GM19455 (cell line): Measurements from ENCODE around the gene RASA2.
"Not testable (repeated sequence)": the region's sequence is repeated elsewhere in the genome, so short reads cannot be mapped to it uniquely, and the experiment has no call there.

ENCODE experiments used
- ATAC-seq: cut with Tn5 transposase; IDR thresholded peaks from one replicate; pipeline ENCODE4 v1.9.1; 2021; ENCODE audit not compliant: unreplicated experiment

RASA2 gene

DNA sequence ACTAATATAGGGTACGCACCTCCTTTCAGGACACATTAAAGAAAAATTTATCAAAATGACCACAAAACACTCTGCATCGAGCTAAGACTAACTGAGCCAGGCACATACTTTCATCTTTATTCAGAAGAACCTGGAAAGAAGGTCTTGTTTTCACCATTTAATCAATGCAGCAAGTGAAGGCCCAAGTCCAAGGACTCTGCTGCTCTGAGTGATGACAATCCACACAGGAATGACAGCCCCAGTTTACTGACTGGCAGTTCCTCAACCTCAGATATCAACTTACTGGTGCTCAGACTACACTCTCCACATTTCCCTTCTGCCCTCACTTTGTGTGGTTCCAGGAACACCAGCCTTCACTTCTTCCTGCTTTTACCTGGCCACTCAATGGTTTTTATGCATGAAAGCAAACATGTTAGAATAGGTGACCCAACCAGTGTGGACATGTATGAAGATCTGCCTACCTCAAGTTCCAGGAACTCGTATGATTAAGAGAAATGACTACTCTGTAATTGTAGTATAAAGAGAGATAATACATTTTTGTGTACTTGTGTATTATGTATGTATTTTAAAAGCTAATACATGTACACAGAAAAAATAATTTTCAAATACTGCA is 29.1 kb upstream of the RASA2 start:
- no peak for ATAC-seq

DNA sequence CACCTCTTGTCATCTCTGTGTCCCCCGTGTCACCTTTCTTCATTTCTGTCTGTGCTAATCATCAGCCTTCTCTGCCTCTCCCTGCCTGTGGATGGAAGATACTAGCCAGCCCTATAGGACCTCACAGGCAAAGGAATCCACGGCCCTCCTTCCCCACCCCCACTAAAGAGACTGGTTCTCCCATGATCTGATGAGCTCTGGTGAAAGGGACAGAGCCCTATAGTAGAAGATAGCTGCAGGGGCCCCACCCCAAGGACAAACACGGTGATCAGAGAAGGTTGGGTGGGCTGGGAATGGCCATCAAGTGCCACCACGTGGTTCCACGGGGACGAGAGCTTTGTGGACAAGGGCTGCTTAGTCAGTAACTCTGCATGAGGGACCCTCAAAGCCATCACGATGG is 27.8 kb upstream of the RASA2 start:
- ATAC-seq: no peak

DNA sequence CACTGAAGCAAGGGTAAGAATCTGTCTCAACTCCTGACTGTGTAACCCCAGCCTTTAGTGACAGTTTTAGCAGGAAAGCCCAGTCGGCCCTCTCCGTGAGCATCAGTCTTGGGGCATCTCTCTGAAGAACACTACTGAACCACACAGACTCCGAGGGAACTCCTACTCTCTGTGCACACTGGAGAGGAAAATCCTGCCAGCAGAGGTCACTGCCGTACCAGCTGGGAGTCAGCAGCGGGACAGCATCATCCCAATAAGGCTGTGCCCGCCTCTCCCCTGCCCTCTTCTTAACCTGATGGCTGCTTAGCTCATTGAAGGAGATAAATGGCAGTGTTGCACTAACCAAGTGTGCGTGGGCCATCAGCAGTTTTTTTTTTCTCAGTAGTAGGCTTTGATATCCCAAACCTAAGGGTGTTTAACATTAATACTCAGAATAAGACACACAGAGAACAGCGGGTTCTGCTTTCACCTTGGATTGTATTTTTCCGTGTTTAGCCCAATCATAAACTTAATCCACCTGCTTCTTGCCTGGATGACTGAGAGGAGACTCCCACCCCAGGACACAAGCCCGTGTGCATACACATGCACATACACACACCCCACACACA is 26.6 kb upstream of the RASA2 start:
- ATAC-seq: peak; percentile 78

DNA sequence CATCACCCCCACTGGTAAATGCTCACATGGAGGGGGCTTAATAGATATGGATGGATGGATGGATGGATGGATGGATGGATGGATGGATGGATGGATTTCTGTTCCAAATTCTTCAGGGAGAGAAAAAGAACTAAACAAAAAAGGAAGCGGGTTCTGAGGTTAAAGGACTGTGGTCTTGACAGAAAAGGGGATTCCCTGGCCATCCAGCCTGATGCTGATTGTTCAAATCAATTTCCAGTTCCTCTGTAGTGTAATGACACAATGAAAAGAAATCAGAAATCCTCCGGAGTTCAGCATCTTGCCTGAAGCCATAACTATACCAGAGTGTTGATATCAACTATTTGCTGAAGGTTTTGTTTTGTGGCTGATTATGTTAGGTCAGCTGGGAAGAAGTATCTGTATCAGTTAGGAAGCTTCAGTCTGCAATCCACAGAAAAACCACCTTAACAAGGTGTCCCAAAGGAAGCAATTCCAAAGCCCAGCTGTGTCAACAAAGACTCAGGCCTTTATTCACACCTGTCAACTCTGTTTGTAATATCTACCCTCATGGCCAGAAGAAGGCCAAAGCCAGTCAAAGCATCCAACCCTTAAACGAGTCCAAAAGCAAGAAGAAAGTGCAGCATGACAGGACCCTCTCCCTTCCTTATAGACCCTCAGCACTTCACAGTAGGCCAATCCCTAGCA is 24.5 kb upstream of the RASA2 start:
- no peak for ATAC-seq

DNA sequence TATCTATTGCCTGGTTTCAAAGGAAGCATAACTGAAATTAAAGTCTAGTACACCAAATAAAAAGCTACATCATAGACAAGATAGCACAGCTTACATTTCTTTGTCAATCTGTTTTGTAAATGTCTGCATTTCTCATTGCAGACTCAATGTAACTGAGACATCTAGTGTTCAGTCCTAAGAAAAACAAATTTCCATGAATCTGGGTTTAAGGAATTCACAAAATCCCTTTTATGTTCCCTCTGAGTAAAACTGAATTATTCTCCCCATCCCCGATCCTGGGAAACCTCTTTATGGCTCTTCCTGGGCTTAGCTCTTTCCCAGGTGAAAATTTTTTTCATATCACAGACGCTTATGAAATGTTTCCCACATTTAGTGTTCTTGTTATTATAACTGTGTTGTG is 21.6 kb upstream of the RASA2 start:
- ATAC-seq: no peak

DNA sequence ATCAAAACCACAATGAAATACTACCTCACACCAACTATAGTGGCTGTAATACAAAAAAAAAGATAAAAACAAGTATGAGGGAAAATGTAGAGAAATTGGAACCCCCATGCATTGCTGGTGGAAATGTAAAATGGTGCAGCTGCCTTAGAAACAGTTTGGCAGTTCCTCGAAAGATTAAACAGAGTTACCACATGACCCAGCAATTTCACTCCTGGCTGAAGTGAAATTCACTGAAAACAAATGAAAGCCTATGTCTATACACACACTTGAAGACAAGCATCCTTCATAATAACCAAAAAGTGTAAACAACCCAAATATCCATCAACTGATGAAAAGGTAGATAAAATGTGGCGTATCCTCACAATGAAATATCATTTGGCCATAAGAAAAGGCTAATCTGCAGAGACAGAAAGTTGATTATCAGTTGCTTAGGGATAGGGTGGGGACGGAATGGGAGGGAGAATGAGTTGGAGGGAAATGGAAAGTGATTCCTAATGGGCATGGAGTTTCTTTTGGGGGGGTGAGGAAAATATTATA is 20.1 kb upstream of the RASA2 start:
- no peak for ATAC-seq

DNA sequence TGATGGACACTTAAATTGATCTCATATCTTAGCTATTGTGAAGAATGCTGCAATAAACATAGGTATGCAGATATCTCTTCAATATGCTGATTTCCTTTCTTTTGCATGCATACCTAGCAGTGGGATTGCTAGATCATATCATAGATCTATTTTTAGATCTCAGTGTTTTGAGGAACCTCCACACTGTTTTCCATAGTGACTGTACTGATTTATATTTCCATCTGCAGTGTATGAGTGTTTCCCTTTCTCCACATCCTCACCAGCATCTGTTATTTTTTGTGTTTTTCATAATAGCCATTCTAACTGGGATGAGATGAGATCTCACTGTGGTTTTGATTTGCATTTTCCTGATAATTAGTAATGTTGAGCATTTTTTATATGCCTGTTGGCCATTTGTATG is 17.1 kb upstream of the RASA2 start:
- no peak for ATAC-seq

DNA sequence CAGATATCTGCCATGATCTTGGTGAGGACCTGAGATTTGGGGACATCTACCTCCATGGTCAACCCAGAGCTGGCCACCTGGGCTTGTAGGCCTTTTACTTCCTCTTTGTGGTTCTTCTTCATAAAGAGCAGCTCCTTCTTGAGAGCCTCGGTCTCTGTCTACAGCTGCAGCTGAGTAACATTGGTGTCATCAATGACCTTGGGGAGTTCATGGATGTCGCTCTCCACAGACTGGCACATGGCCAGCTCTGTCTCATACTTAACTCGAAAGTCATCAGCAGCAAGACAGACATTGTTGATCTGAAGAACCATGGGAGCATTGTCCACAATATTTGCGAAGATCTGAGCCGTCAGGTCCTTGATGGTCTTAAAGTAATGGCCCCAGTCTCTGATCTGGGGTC is 15.7 kb upstream of the RASA2 start:
- no peak for ATAC-seq

DNA sequence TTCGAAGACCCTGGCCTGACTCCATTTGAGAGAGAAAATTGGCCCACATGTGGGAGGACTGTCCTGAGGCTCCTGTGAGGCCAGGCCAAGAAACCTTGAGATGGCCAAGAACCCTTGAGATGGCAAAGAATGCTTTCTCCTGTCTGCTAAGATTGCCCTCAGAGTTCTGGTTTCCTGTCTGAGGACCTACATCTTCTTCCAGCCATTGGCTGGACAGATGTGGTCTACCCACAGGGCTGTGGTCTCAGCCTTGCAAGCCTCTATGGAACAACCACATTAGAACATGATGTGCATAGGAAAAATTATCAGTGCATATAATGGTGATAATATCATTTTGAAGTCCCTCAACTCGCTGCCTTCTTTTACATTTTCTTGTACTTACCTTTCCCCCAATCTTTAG is 10.8 kb upstream of the RASA2 start:
- no peak for ATAC-seq

DNA sequence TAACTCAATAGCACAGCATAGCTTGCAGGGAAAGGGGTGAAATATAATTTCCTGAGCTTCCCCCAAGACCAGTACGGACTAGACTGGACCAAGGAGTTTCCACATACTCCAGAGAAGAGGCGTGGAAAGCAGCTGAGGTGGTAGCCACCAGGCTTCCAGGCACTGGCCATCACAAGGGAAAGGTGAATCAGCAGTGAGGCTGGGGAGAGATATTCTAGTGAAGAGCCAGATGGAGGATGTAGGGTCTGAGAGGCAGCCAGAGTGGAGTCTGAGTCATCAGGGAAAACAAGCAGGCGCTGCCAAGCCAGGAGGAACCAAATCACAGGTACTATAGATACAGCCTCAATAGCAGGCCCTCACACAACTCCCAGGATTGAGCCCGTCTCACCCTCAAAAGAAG is 9.6 kb upstream of the RASA2 start:
- ATAC-seq: no peak

DNA sequence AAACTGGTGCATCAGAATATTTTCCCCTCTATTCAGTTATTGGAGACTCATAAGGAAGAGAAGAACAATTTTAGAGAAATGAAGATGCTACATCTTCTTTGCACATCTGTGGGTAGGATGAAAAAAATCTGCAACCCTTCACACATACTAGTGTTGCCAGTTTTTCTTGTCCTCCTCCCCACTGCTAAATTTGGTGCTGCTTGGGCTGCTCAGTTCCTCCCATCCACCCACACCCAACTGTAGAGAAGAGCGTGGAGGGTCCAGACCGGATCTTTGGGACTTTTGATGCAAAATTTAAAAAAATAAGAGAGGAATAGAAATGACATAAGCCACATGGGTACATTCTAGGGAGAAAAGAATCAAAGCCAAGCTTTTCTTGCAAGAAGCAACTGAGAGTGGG is 8.7 kb upstream of the RASA2 start:
- ATAC-seq: no peak

DNA sequence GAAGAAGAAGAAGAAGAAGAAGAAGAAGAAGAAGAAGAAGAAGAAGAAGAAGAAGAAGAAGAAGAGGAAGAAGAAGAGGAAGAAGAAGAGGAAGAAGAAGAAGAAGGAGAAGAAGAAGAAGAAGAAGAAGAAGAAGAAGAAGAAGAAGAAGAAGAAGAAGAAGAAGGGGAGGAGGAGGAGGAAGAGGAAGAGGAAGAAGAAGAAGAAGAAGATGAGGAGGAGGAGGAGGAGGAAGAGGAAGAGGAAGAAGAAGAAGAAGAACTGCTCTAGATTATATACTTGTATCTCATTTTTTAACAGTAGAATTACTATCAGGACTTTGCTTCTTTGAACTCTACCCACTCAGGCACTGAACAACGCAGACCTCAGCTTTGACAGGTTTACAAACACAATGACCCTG is 8.0 kb upstream of the RASA2 start:
- not testable (repeated sequence) for ATAC-seq

DNA sequence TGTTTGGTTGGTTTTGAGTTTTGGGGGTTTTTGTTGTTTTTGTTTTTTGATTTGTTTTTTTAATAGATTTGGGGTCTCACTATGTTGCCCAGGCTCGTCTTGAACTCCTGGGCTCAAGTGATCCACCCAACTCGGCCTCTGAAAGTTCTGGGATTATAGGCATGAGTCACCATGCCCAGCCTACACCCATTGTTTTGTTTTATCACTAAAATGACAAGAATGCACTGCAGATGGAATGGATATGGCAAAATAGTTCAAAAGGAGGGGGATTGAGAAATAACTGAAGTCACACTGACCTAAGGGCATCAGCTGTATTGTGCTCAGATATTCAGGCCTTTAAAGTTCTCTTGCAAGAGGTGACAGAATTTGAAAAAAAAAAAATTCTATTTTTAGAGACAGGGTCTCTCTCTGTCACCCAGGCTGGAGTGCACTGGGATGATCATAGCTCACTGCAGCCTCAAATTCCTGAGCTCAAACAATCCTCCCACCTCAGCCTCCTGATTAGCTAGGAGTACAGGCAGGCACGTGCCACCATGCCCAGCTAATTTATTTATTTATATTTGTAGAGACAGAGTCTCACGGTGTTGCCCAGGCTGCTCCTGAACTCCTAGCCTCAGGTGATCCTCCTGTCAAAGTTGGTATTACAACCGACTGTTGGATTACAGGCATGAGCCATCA is 4.4 kb upstream of the RASA2 start:
- no peak for ATAC-seq

DNA sequence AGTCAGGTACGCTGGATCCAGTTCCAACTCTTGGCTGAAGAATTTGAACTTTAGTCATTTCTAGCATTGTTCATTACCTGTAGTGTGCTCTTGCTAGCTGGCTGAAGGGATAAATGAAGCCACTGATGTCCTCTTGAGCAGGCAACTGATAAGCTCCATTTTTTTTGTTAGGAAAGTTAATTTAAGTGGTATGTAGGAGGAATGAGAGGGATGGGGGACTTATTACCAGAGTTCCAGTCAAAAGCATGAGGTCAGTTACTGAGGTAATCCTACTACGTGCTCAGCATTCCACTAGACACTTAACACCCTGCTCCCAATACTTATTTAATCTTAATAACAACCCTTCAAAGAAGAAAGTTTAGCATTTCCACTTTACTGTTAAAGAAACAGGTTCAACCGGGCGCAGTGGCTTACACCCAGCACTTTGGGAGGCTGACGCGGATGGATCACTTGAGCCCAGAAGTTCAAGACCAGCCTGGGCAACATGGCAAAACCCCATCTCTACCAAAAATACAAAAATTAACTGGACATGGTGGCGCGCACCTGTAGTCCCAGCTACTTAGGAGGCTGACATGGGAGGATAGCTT is 2.0 kb upstream of the RASA2 start:
- no peak for ATAC-seq

DNA sequence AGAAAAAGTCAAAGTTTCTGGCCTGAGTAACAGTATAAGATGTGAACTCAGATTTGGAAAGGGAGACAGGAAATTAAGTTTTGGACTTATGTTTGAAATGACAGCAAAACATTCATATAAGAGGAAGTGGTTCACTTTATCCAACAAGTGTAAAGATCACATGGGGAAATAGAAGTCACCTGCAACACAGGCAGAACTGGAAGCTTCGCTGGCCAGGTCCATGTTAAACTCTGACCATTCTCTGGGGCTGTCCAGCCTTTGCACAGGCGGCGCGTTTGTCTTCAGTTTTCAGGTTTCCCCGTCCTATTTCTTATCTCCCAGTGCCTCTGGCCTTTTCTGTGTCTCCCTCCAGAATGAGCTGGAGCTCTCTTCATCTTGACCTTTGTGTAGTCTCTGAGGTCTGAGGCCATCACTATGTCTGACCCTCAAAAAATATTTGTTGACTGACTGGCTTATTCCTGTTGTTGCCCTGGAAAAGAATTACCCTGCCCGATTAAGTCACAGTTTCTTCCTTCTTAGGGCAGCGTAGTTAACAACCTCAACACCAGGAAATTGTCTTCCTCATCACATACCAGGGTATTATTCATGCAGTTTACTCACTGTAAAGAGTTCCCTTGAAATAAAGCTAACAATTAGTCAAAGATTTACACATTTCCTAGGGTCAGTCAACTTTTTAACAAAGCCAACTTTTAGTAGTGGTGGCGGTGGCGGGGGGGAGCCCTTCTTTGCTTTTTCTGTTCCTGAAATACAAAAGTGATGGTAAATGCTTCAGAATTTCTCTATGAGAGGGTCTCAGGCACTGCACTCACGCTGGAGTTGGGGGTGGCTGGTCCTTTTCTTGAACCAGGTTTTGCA is 959 bp upstream of the RASA2 start:
- ATAC-seq: no peak

DNA sequence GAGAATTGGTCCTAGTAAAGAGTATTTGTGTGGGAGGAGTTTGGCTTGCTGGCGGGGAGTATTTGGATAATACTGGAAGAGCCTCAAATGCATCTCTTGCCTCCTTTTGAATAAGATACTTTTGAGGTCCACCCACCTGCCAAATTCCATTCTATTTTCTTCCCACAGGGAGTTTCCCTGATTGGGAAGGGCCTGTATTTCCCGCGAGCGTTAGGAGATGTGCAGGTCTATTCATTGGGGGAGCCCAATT is 406 bp upstream of the RASA2 start:
- ATAC-seq: no peak

DNA sequence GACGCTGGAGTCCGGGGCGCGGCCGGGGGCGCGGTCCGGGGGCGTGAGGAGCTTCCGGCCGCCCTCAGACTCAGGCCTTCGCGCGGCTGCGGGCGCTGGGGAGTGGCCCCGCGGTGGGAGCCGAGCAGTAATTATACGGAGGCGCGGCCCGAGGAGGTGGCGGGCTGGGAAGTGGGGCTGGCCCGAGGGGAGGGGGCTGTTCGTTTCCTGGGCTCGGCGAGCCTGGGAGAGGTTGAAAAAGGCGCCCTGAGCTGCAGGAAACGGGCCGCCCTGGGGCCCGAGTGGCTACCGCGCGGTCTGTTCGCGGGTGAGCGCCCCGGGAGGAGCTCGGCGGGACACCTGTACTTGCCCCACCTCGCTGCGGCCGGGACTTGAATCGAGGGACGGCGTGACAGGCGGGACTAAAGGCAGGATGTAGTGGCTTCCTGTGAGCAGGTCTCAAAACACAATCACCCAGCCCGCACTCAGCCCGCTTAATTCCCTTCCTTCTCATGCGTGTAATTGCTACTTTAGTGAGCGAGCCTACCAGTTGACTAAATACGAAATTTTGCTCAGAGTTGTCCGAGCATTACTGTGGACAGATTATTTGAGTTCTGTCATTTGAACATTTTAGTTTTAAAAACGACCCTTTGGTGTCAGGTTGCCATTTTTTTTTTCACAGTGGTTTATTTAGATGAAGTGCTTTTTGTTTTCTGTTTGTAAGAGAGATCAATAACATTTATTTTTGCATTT is 860 bp downstream of the RASA2 start:
- ATAC-seq: peak; percentile 81

DNA sequence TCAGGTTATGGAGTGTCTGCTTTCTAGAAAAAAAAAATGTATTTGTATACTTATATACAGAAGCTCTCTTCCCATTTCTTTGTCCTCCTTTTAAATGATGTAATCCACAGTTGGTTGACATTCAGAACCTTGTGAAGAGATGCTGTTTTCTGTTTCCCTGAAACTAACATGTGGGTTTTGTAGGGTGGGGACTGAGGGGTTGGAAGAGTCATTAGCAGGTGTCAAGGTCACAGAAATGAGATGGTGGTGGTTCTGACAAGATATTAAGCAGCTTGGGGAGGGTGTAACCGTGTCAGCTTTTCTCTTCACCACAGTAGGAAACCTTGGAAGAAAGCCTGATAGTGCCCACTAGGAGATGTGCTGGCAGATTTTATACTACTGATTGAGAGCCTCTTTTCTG is 2.4 kb downstream of the RASA2 start:
- ATAC-seq: no peak

DNA sequence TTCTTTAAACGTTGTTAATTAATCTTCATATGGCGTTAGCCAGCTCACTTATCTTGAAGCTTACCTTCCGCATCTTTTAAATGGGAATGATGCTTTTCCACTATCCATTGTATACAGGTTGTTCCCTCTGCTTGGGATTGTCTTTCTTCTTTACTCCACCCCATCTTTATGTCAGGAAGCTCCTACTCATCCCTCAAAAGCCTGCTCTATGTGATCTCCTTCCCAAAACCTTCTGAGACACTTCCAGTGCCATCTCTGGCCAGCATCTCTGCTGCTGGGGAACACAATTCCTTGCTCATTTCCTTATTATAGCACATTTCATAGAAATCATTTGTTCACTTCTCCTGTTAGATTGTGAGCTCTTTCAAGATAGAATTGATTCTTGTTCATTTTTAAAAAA is 4.3 kb downstream of the RASA2 start:
- no peak for ATAC-seq

DNA sequence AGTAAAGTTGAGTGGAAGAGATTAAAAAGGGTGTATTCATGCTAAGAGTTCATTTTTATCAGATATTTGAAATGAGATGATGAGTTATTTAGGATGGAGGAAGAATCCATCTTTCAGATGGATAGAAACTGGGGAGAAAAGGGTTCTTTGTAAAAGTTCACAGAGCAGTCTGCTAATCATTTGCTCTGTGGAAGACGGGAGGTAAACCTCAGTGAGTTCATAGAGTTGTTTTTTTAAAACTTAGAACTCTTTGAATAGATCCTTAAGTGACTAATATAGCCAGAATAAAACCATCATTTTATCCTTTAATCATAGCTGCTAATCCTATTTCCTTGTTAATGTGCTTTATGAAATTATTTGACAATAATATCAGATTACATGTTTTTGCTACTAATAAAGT is 5.1 kb downstream of the RASA2 start:
- no peak for ATAC-seq
